GM13977 (cell line): ENCODE data around the gene SERF2.
A peak's percentile ranks its signal among the peaks of the same experiment; 100 is the strongest.
"Not testable (repeated sequence)": the region's sequence is repeated elsewhere in the genome, so short reads cannot be mapped to it uniquely, and the experiment has no call there.

Experiments
- DNase-seq: peaks from one replicate; pipeline ENCODE4 v3.0.0; 2012; ENCODE audit warnings: low spot score
- CTCF ChIP-seq: IDR thresholded peaks from 2 replicates; pipeline ENCODE4 v1.5.1; 2012; ENCODE audit warnings: mild to moderate bottlenecking, control low read depth; ENCODE audit not compliant: insufficient read depth; ENCODE audit errors: extremely low read depth, missing control alignments
- in situ Hi-C: fragments of 300-500 bp; cut with MboI; formaldehyde crosslinking; loops from one replicate; pipeline ENCODE4 v1.12.0; 2022; ENCODE audit warnings: low sequenced_read_pairs, low pct_unique_long_range_greater_than_20kb, mixed read lengths, inconsistent platforms; ENCODE audit not compliant: unreplicated experiment

Gene SERF2

DNA sequence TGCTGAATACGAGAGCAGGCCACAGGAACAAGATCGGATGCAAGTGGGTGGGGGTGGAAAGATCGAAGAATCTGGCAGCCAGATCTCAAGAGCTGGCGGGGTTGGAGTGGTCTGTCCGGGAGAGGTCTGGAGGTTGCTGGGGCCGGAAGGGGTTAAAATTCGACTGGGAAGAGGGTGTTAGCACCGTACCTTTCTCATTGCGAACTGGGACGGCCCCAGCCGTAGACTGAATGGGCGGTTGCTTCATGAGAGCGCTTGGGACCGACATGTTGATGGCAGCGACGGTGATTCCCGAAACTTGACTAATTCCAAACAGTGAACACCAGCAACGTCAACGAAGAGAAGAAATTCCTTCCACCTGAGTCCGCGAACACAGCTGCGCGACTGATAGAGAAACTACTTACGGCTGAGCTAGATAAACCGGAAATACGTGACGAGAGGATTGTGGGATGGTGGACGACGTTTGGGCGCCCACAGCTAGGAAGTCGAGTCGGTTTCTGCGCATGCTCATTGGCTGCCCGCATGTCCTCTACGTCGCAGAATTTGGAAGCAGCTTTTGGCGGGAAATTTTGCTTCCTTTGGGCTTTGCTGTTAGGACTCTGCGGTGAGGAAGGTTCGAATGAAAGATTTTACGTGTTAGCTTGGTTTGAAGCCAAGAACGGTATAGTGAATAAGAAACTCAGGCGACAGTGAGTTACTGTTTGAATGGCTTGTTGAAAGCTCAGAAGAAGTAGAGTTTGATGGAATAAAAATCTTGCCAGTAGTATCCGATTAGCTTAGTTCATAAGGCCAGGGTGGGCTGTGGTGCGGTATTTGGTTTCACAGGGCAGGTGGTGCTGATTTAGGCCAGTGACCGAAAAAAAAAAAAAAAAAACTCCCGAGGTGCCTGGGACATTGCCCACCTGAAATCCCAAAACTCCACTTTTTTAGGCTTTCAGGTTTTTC is 32.5 kb downstream of the SERF2 start, which contains the start of gene MFAP1:
Gene MFAP1, minus strand, starts transcription at position 389 of the 945 bp plus-strand sequence. Its CDS starts 121 bp downstream, at position 268.
- DNase-seq: peak; percentile 92
- no peak for TF ChIP-seq CTCF
- in situ Hi-C loops: no loop called here

- in situ Hi-C loops, DNase-seq: not testable (repeated sequence)
Measured at GRCh38 chr15:43825305-43825704, 33.2 kb downstream of the SERF2 start.

GRCh38 chr15:43826029-43826507 is 33.9 kb downstream of the SERF2 start:
- no peak for TF ChIP-seq CTCF
- in situ Hi-C loops: no loop called here

DNA sequence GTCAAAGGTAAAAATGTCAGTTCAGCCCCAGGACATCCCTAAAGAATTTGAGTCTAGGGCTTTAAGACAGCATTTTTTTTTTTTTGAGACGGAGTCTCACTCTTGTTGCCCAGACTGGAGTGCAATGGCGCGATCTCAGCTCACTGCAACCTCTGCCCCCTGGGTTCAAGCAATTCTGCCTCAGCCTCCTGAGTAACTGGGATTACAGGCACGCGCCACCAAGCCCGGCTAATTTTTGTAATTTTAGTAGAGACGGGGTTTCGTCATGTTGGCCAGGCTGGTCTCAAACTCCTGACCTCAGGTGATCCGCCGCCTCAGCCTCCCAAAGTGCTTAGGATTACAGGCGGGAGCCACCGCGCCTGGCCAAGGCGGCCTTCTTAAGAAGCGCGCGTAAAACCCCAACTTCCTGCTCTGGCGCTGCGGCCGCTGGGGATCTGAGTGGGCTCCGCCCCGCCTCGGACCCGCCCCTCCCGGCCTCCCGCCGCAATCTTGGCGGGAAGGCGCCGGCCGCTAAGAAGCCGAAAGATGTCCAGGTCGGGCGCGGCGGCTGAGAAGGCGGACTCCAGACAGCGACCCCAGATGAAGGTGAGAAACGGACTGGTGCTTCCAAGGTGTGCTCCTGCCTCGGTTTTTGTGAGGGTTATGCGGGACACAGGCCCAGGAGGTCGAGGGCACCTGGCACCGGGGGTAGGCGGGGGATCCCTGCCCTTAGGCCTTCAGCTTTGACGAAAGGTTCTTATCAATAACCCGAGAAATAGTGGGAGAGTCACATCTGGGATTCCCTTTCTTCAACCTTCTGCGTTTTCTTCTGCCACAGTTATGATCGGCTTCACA is 34.6 kb downstream of the SERF2 start, which contains the start of gene WDR76:
Gene WDR76, plus strand, starts transcription at position 495 of the 834 bp plus-strand sequence. Its CDS starts 31 bp downstream, at position 526.
- no peak for TF ChIP-seq CTCF
- peak; percentile 82 for DNase-seq
- in situ Hi-C loops: no loop called here

More at GRCh38 chr15:43826029-43826507, 33.9 kb downstream of the SERF2 start:
- no peak for DNase-seq

DNA sequence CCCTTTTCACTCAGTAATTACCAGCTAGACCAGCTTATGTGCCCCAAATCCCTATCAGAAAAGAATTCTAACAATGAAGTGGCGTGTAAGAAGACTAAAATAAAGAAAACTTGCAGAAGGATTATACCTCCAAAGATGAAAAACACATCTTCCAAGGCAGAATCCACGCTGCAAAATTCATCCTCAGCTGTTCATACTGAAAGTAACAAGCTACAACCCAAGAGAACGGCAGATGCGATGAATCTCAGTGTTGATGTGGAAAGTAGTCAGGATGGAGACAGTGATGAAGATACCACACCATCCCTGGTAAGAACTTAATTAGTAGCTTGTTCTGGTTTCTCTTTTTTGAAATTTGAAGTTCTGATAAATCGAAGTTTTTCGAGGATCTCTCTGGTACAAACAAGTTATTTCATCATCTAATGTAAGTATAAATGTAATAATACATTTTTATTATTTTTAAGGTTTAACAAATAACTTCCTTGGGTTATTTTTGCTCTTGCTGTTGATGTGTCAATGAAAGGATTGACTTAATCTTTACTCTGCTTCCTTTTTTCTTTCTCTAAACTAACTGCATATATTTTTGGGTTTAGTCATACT is 36.0 kb downstream of the SERF2 start:
- DNase-seq: peak; percentile 33
- in situ Hi-C loops: no loop called here
- no peak for TF ChIP-seq CTCF

- in situ Hi-C loops: not testable (repeated sequence)
Measured at GRCh38 chr15:43829951-43830540, 37.9 kb downstream of the SERF2 start.

GRCh38 chr15:43830691-43831275 is 38.7 kb downstream of the SERF2 start:
- in situ Hi-C loops, DNase-seq: not testable (repeated sequence)

More at GRCh38 chr15:43829951-43830540, 37.9 kb downstream of the SERF2 start:
- DNase-seq: not testable (repeated sequence)

GRCh38 chr15:43831519-43832052 is 39.5 kb downstream of the SERF2 start:
- in situ Hi-C loops: not testable (repeated sequence)

GRCh38 chr15:43832485-43832884 is 40.4 kb downstream of the SERF2 start:
- in situ Hi-C loops, DNase-seq: not testable (repeated sequence)

More at GRCh38 chr15:43831519-43832052, 39.5 kb downstream of the SERF2 start:
- not testable (repeated sequence) for DNase-seq
